CD4-positive, alpha-beta T cell treated with Interleukin-1 beta for 1 hour (primary cell): ENCODE measurements around the gene MCOLN1.
"Not testable (repeated sequence)": the region's sequence is repeated elsewhere in the genome, so short reads cannot be mapped to it uniquely, and the experiment has no call there.

Experiments
- DNase-seq, 2 donors: peaks; one replicate each; pipeline ENCODE4 v3.0.0-alpha.2; 2020 to 2022

MCOLN1 gene

GRCh38 chr19:7545300-7545699 lies 22.9 kb downstream of the MCOLN1 start:
- DNase-seq = no peak

- DNase-seq = no peak
Measured at GRCh38 chr19:7545904-7546303, 23.5 kb downstream of the MCOLN1 start.

DNA sequence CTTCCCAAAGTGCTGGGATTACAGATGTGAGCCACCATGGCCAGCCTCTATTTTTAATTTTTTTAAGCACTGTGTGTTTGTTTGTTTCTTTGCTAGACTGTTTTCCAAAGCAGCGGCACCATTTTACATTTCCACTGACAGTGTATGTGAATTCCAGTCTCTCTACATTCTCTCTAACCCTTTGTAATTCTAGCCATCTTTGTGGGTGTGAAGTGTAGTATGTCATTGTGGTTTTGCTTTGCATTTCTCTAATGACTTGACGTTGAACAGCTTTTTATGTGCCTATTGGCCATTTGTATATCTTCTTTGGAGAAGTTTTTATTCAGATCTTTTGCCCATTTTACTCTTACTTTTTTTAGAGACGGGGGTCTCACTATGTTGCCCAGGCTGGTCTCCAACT lies 24.7 kb downstream of the MCOLN1 start:
- no peak for DNase-seq

DNA sequence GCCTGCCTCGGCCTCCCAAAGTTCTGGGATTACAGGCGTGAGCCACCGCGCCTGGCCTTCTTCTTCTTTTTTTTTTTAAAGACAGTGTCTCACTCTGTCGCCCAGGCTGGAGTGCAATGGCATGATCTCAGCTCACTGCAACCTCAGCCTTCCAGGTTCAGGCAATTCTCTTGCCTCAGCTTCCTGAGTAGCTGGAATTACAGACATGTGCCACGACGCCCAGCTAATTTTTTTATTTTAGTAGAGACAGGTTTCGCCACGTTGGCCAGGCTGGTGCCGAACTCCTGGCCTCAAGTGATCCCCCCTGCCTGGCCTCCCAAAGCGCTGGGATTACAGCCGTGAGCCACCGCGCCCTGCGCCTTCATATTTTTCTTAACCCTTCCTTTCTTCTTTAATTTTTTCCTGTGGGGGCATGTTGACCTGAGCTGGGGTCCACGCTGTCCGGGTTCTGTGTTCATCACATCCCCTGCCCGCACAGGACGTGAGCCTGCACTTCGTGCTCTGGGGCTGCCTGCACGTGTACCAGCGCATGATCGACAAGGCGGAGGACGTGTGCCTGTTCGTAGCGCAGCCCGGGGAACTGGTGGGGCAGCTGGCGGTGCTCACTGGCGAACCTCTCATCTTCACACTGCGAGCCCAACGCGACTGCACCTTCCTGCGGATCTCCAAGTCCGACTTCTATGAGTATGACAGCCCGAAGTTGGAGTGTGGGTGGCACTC lies 27.2 kb downstream of the MCOLN1 start:
- no peak for DNase-seq

DNA sequence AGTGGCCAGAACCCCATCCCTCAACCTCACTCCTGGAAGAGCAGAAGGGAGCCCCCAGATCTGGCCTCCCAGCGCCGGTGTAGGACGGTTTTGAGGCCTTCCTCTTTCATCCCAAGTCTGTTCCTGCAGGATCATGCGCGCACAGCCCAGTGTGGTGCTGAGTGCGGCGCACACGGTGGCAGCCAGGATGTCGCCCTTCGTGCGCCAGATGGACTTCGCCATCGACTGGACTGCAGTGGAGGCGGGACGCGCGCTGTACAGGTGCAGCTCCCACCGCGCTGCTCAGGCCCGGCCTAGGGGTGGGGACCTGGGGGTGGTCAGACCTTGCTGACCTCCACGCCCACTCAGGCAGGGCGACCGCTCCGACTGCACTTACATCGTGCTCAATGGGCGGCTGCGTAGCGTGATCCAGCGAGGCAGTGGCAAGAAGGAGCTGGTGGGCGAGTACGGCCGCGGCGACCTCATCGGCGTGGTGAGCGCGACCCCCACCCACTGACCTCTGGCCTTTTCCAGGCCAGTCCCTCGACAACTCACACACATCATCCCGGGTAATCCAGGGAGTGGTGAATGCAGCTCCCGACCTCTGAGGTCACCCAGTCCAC lies 27.8 kb downstream of the MCOLN1 start:
- no peak for DNase-seq

DNA sequence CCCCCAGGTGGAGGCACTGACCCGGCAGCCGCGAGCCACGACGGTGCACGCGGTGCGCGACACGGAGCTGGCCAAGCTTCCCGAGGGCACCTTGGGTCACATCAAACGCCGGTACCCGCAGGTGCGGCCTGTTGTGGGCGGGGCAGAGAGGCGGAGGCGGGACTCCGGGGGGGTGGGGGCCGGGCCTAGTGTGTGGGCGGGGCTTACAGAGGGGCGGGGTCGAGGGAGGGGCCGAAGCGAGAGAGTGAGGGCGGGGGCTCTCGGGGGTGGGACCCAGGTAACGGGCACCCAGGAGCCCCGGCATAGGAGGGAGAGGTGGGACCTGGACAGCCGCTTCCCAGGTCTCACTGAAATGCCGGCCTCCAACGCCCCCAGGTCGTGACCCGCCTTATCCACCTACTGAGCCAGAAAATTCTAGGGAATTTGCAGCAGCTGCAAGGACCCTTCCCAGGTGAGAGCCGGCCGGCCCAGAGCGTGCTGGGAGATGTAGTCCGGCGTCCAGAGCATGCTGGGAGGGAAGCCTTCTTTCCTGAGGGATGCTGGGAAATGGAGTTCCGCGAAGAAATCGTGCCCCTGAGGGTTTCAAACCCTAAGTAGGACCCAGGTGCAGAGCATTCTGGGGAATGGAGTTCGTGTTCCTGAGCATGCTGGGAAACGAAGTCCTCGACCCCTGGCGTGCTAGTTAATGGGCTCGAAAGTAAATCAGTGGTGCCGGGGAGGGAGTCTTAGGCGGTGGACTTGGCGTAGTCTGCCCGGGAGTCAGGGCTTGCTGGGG lies 28.8 kb downstream of the MCOLN1 start:
- DNase-seq = peak; percentile 50 to 72

GRCh38 chr19:7552781-7553180 lies 30.4 kb downstream of the MCOLN1 start:
- DNase-seq = no peak

GRCh38 chr19:7554565-7554964 lies 32.1 kb downstream of the MCOLN1 start:
- no peak for DNase-seq

GRCh38 chr19:7554990-7555864 lies 32.8 kb downstream of the MCOLN1 start:
- DNase-seq = peak in 1 of 2 donors; percentile 12

DNA sequence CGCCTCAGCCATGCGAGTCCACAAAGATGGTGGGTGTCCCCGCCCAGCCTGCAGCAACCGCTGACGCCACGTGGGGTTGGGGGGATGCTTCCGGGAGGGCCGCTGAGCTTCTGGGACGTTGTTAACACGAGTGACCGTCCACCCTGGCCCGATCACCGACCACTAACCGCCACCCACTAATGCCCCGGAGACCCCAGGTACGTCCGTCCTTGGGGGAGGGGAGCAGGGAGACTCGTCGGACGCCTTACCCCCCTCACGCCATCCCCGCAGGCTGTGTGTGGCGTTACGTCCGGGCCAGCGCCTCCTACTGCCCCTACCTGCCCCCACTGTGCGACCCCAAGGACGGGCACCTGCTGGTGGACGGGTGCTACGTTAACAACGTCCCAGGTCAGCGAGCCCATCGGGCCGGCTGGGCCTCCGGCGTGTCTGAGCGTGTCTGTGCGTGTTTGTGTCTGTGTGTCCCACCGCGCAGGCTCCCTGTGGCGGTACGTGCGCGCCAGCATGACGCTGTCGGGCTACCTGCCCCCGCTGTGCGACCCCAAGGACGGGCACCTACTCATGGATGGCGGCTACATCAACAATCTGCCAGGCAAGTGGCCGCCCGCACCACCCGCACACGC lies 34.4 kb downstream of the MCOLN1 start:
- DNase-seq = no peak

- no peak for DNase-seq
Measured at GRCh38 chr19:7558667-7559066, 36.2 kb downstream of the MCOLN1 start.

DNA sequence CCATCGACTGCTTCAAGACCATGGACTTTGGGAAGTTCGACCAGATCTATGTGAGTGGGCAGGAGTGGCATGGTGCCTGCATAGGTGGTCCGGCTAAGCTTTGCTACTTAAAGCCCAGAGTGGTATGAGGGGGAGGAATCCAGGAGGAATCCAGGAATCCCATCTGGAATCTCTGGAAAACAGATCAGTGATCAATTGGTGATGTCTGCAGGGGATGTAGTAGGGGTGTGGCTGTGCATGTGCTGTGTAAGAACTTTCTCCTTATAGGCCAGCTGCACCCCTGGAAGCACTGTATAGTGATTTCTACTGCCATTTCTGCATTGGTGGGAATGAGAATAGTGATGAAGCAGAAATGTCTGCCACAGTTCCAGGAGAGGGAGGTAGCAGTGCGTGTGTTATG lies 36.7 kb downstream of the MCOLN1 start:
- no peak for DNase-seq

GRCh38 chr19:7560255-7560654 lies 37.8 kb downstream of the MCOLN1 start:
- no peak for DNase-seq

GRCh38 chr19:7561325-7561724 lies 38.9 kb downstream of the MCOLN1 start:
- no peak for DNase-seq

- no peak for DNase-seq
Measured at GRCh38 chr19:7562646-7563393, 40.4 kb downstream of the MCOLN1 start.

DNA sequence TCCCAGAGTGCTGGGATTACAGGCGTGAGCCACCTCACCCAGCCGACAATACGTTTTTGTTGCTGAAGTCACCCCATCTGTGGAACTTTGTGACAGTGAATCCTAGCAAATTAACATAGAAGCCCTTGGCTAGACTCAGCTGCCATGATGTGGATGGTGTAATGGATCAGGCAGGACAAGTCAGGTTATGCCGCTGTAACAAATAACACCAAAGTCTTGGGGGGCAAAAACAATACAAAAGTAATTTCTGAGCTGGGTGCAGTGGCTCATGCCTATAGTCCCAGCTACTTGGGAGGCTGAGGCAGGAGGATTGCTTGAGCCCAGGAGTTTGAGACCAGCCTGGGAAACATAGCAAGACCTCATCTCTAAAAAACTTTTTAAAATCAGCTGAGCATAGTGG lies 42.4 kb downstream of the MCOLN1 start:
- no peak for DNase-seq

DNA sequence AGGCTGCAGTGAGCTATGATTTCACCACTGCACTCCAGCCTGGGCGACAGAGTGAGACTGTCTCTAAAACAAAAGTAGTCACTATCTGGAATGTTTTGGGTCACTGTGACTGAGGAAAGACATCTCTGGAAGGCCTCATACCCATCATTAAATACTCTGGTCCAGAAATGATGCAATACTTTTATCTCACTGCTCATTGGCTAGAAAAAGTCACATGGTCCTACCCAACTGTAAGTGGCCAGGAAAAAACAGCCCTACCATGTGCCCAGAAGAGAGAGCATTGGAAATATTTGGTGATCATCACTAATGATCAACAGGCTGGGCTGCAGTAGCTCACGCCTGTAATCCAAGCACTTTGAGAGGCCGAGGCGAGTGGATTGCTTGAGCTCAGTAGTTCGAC lies 42.9 kb downstream of the MCOLN1 start:
- no peak for DNase-seq

DNA sequence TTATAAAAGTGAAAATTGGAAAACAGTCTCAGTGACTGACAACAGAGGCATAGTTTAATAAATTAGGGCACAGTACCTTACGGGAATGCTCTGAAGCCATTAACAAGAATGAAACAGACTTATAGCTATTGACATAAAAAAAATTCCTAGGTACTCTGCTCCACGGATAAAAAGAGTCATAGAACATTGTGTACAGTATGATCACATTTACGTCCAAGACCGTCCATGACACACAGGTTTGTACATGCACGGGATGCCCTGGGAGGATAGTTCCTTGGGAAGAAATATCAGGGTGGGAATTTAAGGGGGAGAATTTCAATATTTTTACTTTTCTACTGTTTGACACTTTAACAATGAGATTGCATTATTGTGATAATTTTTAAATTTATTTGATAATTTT lies 48.3 kb downstream of the MCOLN1 start:
- DNase-seq = no peak

- peak in 1 of 2 donors; percentile 19 for DNase-seq
Measured at GRCh38 chr19:7575434-7576040, 53.1 kb downstream of the MCOLN1 start.

GRCh38 chr19:7577422-7577821 lies 55.0 kb downstream of the MCOLN1 start:
- not testable (repeated sequence) for DNase-seq

- DNase-seq = no peak
Measured at GRCh38 chr19:7578127-7578526, 55.7 kb downstream of the MCOLN1 start.
